ENCODE measurements around the gene CRYZ. TPM values are rescaled to one million over a fixed set of nuclear protein-coding genes. Genes with fewer than 3 reads are reported as not detected.
A peak's percentile ranks its signal among the peaks of the same experiment; 100 is the strongest.
"Not testable (repeated sequence)": the region's sequence is repeated elsewhere in the genome, so short reads cannot be mapped to it uniquely, and the experiment has no call there.

The CRYZ gene
- total RNA-seq, 2 experiments from 2014 or later: 26.7 to 34.2 TPM

GRCh38 chr1:74756650-74757049, 23.8 kb upstream of the CRYZ start:
- ATAC-seq; intact Hi-C loops (cut with DNase I, micrococcal nuclease); H3K27me3 Mint-ChIP-seq; H3K4me3 Mint-ChIP-seq; POLR2A ChIA-PET; DNase-seq; CTCF ChIA-PET; H3K27ac Mint-ChIP-seq: not testable (repeated sequence)
- Mint-ChIP-seq H3K36me3 (ENCODE audit: low read depth) (peaks cover 85% of the 10 kb centered on the region), H3K4me1 (peaks cover 15% of the 10 kb centered on the region), H3K9me3 (ENCODE audit: low read depth) (peaks cover 13% of the 10 kb centered on the region)

GRCh38 chr1:74755475-74755874, 22.6 kb upstream of the CRYZ start:
- POLR2A ChIA-PET: interaction anchor here (0.5 kb wide), 1 partner anchor 8 kb away, joined by 3 read pairs; no protein-coding TSS in a partner anchor
- CTCF ChIA-PET: no interaction called here
- intact Hi-C loops (cut with DNase I, micrococcal nuclease): no loop called here
- no peak for DNase-seq
- ATAC-seq: peak; percentile 80
- no peaks in the 10 kb centered on the region for H3K27me3 Mint-ChIP-seq
- peaks cover 13% of the 10 kb centered on the region for H3K4me1 Mint-ChIP-seq
- peaks cover 82% of the 10 kb centered on the region for H3K36me3 Mint-ChIP-seq (ENCODE audit: low read depth)
- peaks cover 13% of the 10 kb centered on the region for H3K9me3 Mint-ChIP-seq (ENCODE audit: low read depth)
- peak overlapping the region; percentile 9 for H3K27ac Mint-ChIP-seq
- H3K4me3 Mint-ChIP-seq: no peak overlapping the region

DNA sequence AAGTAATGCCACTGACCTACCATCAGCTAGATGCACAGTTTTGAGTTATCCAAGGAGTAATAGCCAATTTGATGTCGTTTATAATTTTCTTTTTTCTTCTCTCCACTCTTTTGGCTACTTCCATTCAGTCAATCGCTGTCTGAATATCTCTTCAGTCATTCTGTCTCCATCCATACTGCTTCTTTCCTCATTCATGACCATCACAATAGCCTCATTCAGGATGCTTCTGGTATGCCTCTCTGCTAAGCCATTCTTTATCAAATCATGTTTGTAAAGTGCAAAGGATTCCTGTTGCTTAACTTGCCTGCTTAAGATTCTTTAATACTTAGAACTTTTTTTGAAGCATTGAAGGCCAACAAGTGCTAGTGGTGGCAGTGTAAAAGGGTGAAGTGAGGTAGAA, 20.3 kb upstream of the CRYZ start:
- no peak overlapping the region for H3K27ac Mint-ChIP-seq
- peaks cover 78% of the 10 kb centered on the region for H3K36me3 Mint-ChIP-seq (ENCODE audit: low read depth)
- DNase-seq (no peak), ATAC-seq (no peak)
- intact Hi-C loops (cut with DNase I, micrococcal nuclease): no loop called here
- ChIA-PET CTCF (no interaction called here), POLR2A (no interaction called here)
- H3K4me3 Mint-ChIP-seq: no peak overlapping the region
- H3K27me3 Mint-ChIP-seq: no peaks in the 10 kb centered on the region
- H3K4me1 Mint-ChIP-seq: peaks cover 15% of the 10 kb centered on the region
- peaks cover 13% of the 10 kb centered on the region for H3K9me3 Mint-ChIP-seq (ENCODE audit: low read depth)

DNA sequence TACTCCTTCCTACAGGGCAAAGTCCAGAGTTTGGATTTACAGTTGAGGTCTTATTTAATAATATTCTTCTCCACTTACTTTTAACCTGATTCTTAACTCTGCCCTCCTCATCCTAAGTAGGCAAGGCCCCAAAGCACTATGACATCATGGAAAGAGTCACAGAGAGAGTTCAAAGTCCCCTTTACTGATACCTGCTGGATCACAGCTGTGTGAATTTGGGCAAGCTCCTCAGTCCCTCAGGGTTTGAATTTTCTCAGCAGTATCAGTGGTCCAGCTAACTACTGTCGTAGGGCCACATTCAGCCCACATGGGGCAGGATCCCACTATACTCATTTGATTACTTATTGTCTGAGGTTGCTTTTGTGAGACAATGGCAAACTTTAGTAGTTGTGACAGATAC, 16.1 kb upstream of the CRYZ start:
- no peaks in the 10 kb centered on the region for H3K27me3 Mint-ChIP-seq
- no peak for DNase-seq
- H3K27ac Mint-ChIP-seq: peak overlapping the region; percentile 30
- ATAC-seq: peak; percentile 39
- H3K36me3 Mint-ChIP-seq (ENCODE audit: low read depth): peaks cover 67% of the 10 kb centered on the region
- peaks cover 2% of the 10 kb centered on the region for H3K9me3 Mint-ChIP-seq (ENCODE audit: low read depth)
- intact Hi-C loops (cut with DNase I, micrococcal nuclease): no loop called here
- no peak overlapping the region for H3K4me3 Mint-ChIP-seq
- POLR2A ChIA-PET: no interaction called here
- peaks cover 8% of the 10 kb centered on the region for H3K4me1 Mint-ChIP-seq
- CTCF ChIA-PET: interaction anchor here (1.2 kb wide), 1 partner anchor 16 kb away, joined by 5 read pairs; the partner anchor contains the start of genes CRYZ and TYW3

GRCh38 chr1:74745247-74745646, 12.4 kb upstream of the CRYZ start:
- not testable (repeated sequence) for H3K27me3 Mint-ChIP-seq, H3K4me3 Mint-ChIP-seq
- peaks cover 75% of the 10 kb centered on the region for H3K36me3 Mint-ChIP-seq (ENCODE audit: low read depth)

DNA sequence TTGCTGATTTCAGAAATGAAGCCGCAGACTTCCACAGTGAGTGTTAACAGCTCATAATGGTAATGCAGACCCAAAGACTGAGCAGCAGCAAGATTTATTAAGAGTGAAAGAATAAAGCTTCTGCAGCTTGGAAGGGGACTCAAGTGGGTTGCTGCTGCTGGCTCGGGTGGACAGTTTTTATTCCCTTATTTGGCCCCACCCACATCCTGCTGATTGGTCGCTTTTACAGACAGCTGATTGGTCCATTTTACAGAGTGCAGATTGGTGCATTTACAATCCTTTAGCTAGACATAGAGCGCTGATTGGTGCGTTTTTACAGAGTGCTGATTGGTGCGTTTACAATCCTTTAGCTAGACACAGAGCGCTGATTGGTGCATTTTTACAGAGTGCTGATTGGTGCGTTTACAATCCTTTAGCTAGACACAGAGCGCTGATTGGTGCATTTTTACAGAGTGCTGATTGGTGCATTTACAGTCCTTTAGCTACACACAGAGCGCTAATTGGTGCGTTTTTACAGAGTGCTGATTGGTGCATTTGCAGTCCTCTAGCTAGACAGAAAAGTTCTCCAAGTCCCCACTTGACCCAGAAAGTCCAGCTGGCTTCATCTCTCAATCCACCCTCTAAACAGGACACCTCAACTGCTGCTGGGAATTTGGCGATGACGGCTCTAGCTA, 7.6 kb upstream of the CRYZ start:
- POLR2A ChIA-PET: interaction anchor here (0.7 kb wide), 1 partner anchor 53 kb away, joined by 3 read pairs; no protein-coding TSS in a partner anchor
- CTCF ChIA-PET: interaction anchor here (1.0 kb wide), 1 partner anchor 29 kb away, joined by 3 read pairs; no protein-coding TSS in a partner anchor

More at GRCh38 chr1:74745247-74745646, 12.4 kb upstream of the CRYZ start:
- H3K27ac Mint-ChIP-seq; H3K9me3 Mint-ChIP-seq (ENCODE audit: low read depth); H3K4me1 Mint-ChIP-seq; intact Hi-C loops (cut with DNase I, micrococcal nuclease); DNase-seq; ATAC-seq: not testable (repeated sequence)
- ChIA-PET CTCF (interaction anchor here (1.0 to 4.0 kb wide), 2 partner anchors 12 to 18 kb away, joined by 5 to 18 read pairs; partner anchors contain the start of genes CRYZ and TYW3), POLR2A (interaction anchor here (1.3 kb wide), 1 partner anchor 19 kb away, joined by 3 read pairs; no protein-coding TSS in a partner anchor)

GRCh38 chr1:74737333-74737732, 4.5 kb upstream of the CRYZ start:
- peaks cover 54% of the 10 kb centered on the region for H3K36me3 Mint-ChIP-seq (ENCODE audit: low read depth)

More for the DNA sequence above, 7.6 kb upstream of the CRYZ start:
- H3K27me3 Mint-ChIP-seq; H3K27ac Mint-ChIP-seq; DNase-seq; H3K4me1 Mint-ChIP-seq; H3K4me3 Mint-ChIP-seq; ATAC-seq; H3K9me3 Mint-ChIP-seq (ENCODE audit: low read depth); intact Hi-C loops (cut with DNase I, micrococcal nuclease): not testable (repeated sequence)
- peaks cover 80% of the 10 kb centered on the region for H3K36me3 Mint-ChIP-seq (ENCODE audit: low read depth)

DNA sequence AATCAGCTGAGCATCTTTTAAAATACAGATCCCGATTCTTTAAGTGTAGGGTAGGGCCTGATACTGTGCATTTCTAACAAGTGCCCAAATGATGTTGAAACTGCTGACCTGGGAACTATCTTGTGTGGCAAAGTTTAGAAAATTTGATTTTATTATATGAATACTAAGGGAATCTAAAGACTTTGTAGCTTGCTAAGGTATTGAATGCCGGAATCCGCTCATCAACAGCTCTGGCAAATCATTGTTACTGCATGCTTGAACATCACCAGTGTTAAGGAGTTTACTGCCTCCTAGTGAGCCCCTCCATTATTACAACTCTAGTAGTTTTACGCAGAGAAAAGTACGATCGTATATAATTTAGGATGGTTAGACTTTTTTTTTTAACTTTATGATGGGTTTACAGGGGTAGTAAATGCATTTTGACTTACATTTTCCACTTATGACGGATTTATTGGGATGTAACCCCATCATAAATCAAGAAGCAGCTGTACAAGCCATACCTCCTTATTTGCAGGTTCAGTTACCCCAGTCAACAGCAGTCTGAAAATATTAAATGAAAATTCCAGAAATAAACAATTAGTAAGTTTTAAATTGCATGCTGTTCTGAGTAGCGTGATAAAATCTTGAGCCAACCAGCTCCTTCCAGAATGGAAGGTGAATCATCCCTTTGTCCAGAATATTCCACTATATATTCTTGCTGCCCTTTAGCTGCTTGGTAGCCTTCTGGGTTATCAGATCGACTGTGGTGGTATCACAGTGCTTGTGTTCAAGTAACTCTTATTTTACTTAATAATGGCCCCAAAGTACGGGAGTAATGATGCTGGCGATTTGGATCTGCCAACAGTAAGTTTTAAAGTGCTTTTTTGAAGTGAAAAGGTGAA, 994 bp upstream of the CRYZ start:
- ATAC-seq: peak; percentile 65
- POLR2A ChIA-PET: interaction anchor here (0.7 kb wide), 1 partner anchor 21 kb away, joined by 7 read pairs; no protein-coding TSS in a partner anchor

More at GRCh38 chr1:74737333-74737732, 4.5 kb upstream of the CRYZ start:
- Mint-ChIP-seq H3K27ac (no peak overlapping the region), H3K9me3 (ENCODE audit: low read depth) (peaks cover 5% of the 10 kb centered on the region), H3K27me3 (no peaks in the 10 kb centered on the region), H3K4me1 (peaks cover 19% of the 10 kb centered on the region), H3K4me3 (no peak overlapping the region)
- intact Hi-C loops (cut with DNase I, micrococcal nuclease): loop anchor here in 1 of 2 experiments (10.0 kb wide), 1 partner anchor 1047 kb away; the partner anchor contains the start of gene RABGGTB
- ATAC-seq: no peak
- POLR2A ChIA-PET: no interaction called here
- no peak for DNase-seq
- CTCF ChIA-PET: no interaction called here

DNA sequence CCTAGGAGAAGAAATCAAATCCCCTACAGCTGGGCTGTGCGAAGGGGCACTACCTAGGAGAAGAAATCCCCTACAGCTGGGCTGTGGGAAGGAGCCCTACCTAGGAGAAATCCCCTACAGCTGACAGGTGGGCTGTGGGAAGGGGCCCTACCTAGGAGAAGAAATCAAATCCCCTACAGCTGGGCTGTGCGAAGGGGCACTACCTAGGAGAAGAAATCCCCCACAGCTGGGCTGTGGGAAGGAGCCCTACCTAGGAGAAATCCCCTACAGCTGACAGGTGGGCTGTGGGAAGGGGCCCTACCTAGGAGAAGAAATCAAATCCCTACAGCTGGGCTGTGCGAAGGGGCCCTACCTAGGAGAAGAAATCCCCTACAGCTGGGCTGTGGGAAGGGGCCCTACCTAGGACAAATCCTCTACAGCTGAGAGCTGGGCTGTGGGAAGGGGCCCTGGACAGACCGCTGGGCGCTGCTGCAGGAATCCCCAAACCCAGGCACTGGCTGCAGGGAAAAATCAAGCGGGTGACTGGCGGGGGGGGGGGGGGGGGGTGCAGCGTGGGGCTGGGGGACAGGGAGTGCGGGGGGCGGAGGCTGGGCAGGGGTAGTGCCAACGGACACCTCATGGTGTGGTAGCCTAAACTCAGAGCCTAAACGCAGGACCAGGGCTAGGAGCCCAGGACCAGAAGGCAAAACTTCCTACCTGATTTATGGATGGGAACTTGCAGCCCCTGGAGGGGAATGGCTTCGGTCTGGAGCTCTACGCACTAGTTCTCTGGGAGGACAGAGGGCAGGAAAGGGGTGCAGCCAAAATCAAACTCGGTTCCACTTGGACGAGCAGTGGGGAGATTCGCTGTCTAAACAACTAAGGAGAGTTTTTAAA, 541 bp downstream of the CRYZ start:
- H3K36me3 Mint-ChIP-seq (ENCODE audit: low read depth): peaks cover 23% of the 10 kb centered on the region
- intact Hi-C loops (cut with DNase I, micrococcal nuclease): loop anchor here (2.0 to 10.0 kb wide), 4 partner anchors 30 to 1052 kb away; partner anchors contain the start of genes ACADM (in 2 of the 2), FPGT (in 2 of the 2), LRRIQ3 (in 2 of the 2) and RABGGTB (in 1 of the 2)
- H3K4me3 Mint-ChIP-seq: peak overlapping the region; percentile 95
- H3K4me1 Mint-ChIP-seq: peaks cover 52% of the 10 kb centered on the region
- H3K27me3 Mint-ChIP-seq; POLR2A ChIA-PET; H3K9me3 Mint-ChIP-seq (ENCODE audit: low read depth): not testable (repeated sequence)
- DNase-seq: peak; percentile 47
- peak overlapping the region; percentile 99 for H3K27ac Mint-ChIP-seq
- CTCF ChIA-PET: interaction anchor here (0.6 to 2.4 kb wide), 13 partner anchors 9 to 1068 kb away, joined by 3 to 18 read pairs (median 4); no protein-coding TSS in a partner anchor
- ATAC-seq: peak; percentile 20

More for the DNA sequence above, 994 bp upstream of the CRYZ start:
- peak; percentile 60 for DNase-seq
- Mint-ChIP-seq H3K9me3 (ENCODE audit: low read depth) (no peaks in the 10 kb centered on the region), H3K27ac (peak overlapping the region; percentile 99), H3K36me3 (ENCODE audit: low read depth) (peaks cover 26% of the 10 kb centered on the region), H3K27me3 (no peaks in the 10 kb centered on the region), H3K4me1 (peaks cover 47% of the 10 kb centered on the region), H3K4me3 (peak overlapping the region; percentile 95)
- CTCF ChIA-PET: interaction anchor here (0.5 to 2.4 kb wide), 19 partner anchors 8 to 386 kb away, joined by 3 to 18 read pairs (median 5); no protein-coding TSS in a partner anchor
- intact Hi-C loops (cut with DNase I, micrococcal nuclease): loop anchor here (1.0 to 10.0 kb wide), 5 partner anchors 29 to 1051 kb away; partner anchors contain the start of genes ACADM (in 2 of the 2), FPGT (in 2 of the 2), LRRIQ3 (in 2 of the 2) and RABGGTB (in 1 of the 2)

DNA sequence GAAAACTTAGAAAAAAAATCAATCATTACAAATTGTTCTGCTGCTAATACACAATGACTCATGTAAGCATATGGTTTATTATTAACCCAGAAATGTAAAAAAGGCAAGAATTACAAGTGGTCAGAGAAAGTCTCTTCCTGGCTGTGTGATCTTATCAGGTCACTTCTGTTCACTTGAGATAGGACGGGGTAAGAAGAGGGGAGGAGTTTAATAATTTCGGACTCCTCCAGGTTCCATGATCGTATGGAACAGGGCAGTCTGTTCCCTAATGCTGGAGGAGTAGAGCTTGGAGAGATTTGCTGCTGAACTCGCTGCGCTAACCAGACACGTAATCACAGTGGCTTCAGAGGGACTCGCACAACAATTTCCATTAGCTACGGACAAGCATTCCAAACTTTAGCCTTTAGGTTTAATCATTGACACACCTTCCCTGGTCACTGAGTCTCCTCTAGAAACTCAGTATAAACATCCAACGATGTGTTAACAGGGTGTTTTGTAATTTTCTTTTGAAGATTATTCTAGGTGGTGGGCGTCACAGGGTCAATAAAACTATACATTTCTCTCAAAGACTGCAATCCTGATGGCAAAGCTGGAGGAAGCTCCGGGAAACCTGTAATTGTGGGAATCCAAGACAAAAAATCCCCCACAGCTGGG, 1.3 kb downstream of the CRYZ start:
- peak overlapping the region; percentile 52 for H3K4me3 Mint-ChIP-seq
- ATAC-seq (no peak), DNase-seq (no peak)
- peaks cover 4% of the 10 kb centered on the region for H3K9me3 Mint-ChIP-seq (ENCODE audit: low read depth)
- intact Hi-C loops (cut with DNase I, micrococcal nuclease): loop anchor here (2.0 to 10.0 kb wide), 4 partner anchors 31 to 1053 kb away; partner anchors contain the start of genes ACADM (in 2 of the 2), FPGT (in 2 of the 2), LRRIQ3 (in 2 of the 2) and RABGGTB (in 1 of the 2)
- H3K27ac Mint-ChIP-seq: no peak overlapping the region
- H3K4me1 Mint-ChIP-seq: peaks cover 52% of the 10 kb centered on the region
- CTCF ChIA-PET: interaction anchor here (1.1 kb wide), 1 partner anchor 42 kb away, joined by 4 read pairs; no protein-coding TSS in a partner anchor
- H3K27me3 Mint-ChIP-seq: no peaks in the 10 kb centered on the region
- POLR2A ChIA-PET: no interaction called here
- peaks cover 25% of the 10 kb centered on the region for H3K36me3 Mint-ChIP-seq (ENCODE audit: low read depth)
